Stimulated activated memory B cell treated with anti-CD40 and anti-IgM and Interleukin-4, amounts not matched to agents 10 μg/mL and 1 μg/mL and 100 μg/mL, for 72 hours (primary cell): ENCODE data around the gene AFF3.

Source experiments
- ATAC-seq: fragments of 150-1000 bp; cut with Tn5 transposase; 2 replicates; pipeline ENCODE4 v1.10.0; 2021
- H3K27ac Mint-ChIP-seq: one replicate; pipeline ENCODE4 v1.8.0; 2022; ENCODE audit warnings: mild to moderate bottlenecking, mixed read lengths
- H3K27me3 Mint-ChIP-seq: one replicate; pipeline ENCODE4 v1.8.0; 2022; ENCODE audit warnings: mixed read lengths
- H3K36me3 Mint-ChIP-seq: one replicate; pipeline ENCODE4 v1.8.0; 2022; ENCODE audit warnings: mixed read lengths
- H3K4me1 Mint-ChIP-seq: one replicate; pipeline ENCODE4 v1.8.0; 2022; ENCODE audit warnings: mixed read lengths
- H3K4me3 Mint-ChIP-seq: one replicate; pipeline ENCODE4 v1.8.0; 2022; ENCODE audit warnings: mild to moderate bottlenecking, moderate library complexity, mixed read lengths
- H3K9me3 Mint-ChIP-seq: one replicate; pipeline ENCODE4 v1.8.0; 2022; ENCODE audit warnings: mixed read lengths

Gene AFF3

GRCh38 chr2:99554238-99554637 is 588.2 kb downstream of the AFF3 start:
- Mint-ChIP-seq H3K36me3 (peaks cover 71% of the 10 kb centered on the region), H3K27me3 (no peaks in the 10 kb centered on the region), H3K27ac (no peak overlapping the region), H3K4me3 (no peak overlapping the region), H3K9me3 (no peaks in the 10 kb centered on the region), H3K4me1 (peaks cover 4% of the 10 kb centered on the region)
- ATAC-seq, result no peak

DNA sequence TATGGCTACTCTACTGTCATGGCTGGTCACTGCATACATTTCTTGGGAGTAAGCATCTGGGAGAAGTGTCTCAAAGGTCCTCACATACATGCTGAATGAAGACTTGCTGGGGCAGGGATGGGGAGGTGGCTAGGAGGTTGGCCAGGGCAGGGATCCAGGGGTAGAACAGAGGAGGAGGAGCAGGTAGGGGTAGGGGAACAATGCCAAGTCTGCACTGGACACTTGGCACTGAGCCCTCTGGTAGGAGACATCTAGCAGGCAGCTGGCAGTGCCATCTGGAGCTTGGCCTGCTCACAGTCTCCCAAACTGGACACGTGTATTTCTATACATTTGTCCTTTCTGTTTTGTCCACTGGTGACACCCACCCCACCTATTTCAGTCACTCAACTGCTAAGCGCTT is 589.9 kb downstream of the AFF3 start:
- Mint-ChIP-seq H3K27ac (no peak overlapping the region), H3K36me3 (peaks cover 76% of the 10 kb centered on the region), H3K4me3 (no peak overlapping the region), H3K4me1 (no peaks in the 10 kb centered on the region), H3K9me3 (no peaks in the 10 kb centered on the region), H3K27me3 (no peaks in the 10 kb centered on the region)
- no peak for ATAC-seq

- Mint-ChIP-seq H3K9me3 (no peaks in the 10 kb centered on the region), H3K27ac (no peak overlapping the region), H3K27me3 (no peaks in the 10 kb centered on the region)
These were observed 592.0 kb downstream of the AFF3 start for GRCh38 chr2:99550368-99550767.

DNA sequence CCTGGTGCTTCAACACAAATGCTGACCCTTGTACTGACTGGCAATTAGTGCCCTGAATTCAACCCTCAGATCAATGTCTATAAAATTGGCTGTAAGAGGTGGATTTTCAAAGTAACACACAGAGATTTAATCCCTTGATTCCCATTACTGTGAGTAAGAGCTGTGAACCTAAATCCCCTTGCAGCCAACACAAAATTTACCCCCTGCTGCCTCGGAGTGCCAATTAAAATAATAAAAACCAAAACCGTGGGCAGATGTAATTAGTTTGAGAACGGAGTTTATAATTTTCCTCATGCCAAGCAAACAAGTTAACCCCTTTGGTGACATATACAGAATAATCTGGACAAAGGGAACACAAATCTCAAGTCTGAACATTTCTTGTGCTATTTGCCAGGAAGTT is 596.8 kb downstream of the AFF3 start:
- no peaks in the 10 kb centered on the region for H3K27me3 Mint-ChIP-seq
- peaks cover 33% of the 10 kb centered on the region for H3K36me3 Mint-ChIP-seq
- H3K27ac Mint-ChIP-seq, result no peak overlapping the region
- no peaks in the 10 kb centered on the region for H3K9me3 Mint-ChIP-seq
- ATAC-seq, result no peak
- H3K4me3 Mint-ChIP-seq, result no peak overlapping the region
- no peaks in the 10 kb centered on the region for H3K4me1 Mint-ChIP-seq

More at GRCh38 chr2:99550368-99550767, 592.0 kb downstream of the AFF3 start:
- ATAC-seq, result no peak
- peaks cover 74% of the 10 kb centered on the region for H3K36me3 Mint-ChIP-seq
- no peaks in the 10 kb centered on the region for H3K4me1 Mint-ChIP-seq
- H3K4me3 Mint-ChIP-seq, result no peak overlapping the region

- H3K27me3 Mint-ChIP-seq, result no peaks in the 10 kb centered on the region
- no peak overlapping the region for H3K27ac Mint-ChIP-seq
These were observed 597.3 kb downstream of the AFF3 start for GRCh38 chr2:99545066-99545465.

GRCh38 chr2:99544608-99545007 is 597.8 kb downstream of the AFF3 start:
- Mint-ChIP-seq H3K9me3 (no peaks in the 10 kb centered on the region), H3K27me3 (no peaks in the 10 kb centered on the region), H3K4me3 (no peak overlapping the region), H3K27ac (no peak overlapping the region), H3K36me3 (peaks cover 23% of the 10 kb centered on the region), H3K4me1 (no peaks in the 10 kb centered on the region)
- ATAC-seq, result no peak

More at GRCh38 chr2:99545066-99545465, 597.3 kb downstream of the AFF3 start:
- Mint-ChIP-seq H3K4me3 (no peak overlapping the region), H3K4me1 (no peaks in the 10 kb centered on the region), H3K36me3 (peaks cover 28% of the 10 kb centered on the region), H3K9me3 (no peaks in the 10 kb centered on the region)
- ATAC-seq, result no peak

- no peak overlapping the region for H3K27ac Mint-ChIP-seq
- H3K4me1 Mint-ChIP-seq, result no peaks in the 10 kb centered on the region
- no peak for ATAC-seq
- H3K4me3 Mint-ChIP-seq, result no peak overlapping the region
- no peaks in the 10 kb centered on the region for H3K27me3 Mint-ChIP-seq
- peaks cover 13% of the 10 kb centered on the region for H3K36me3 Mint-ChIP-seq
- H3K9me3 Mint-ChIP-seq, result no peaks in the 10 kb centered on the region
These were observed 599.1 kb downstream of the AFF3 start for GRCh38 chr2:99543247-99543646.

- no peaks in the 10 kb centered on the region for H3K4me1 Mint-ChIP-seq
- H3K27ac Mint-ChIP-seq, result no peak overlapping the region
- no peaks in the 10 kb centered on the region for H3K27me3 Mint-ChIP-seq
- ATAC-seq, result no peak
- peaks cover 10% of the 10 kb centered on the region for H3K9me3 Mint-ChIP-seq
- H3K4me3 Mint-ChIP-seq, result no peak overlapping the region
- H3K36me3 Mint-ChIP-seq, result no peaks in the 10 kb centered on the region
These were observed 604.4 kb downstream of the AFF3 start for GRCh38 chr2:99537910-99538485.

DNA sequence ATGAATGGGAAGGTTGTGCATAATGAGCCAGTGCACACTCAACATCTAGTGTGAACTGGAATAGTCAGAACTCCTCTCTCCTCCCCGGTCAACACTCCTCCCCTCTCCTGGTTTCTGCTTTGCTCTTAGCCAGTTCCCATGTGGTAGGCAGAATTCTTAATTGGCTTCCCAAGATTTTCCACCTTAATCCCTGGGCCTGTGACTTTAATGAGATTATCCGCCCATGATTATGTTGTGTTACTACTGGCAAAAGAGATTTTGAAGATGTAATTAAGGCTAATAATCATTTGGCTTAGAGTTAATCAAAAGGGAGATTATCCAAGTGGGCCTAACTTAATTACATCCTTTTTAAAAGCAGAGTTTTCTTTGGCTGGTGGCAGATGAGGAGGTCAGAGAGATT is 618.3 kb downstream of the AFF3 start:
- ATAC-seq, result no peak
- Mint-ChIP-seq H3K4me3 (no peak overlapping the region), H3K9me3 (no peaks in the 10 kb centered on the region), H3K4me1 (no peaks in the 10 kb centered on the region), H3K27me3 (peaks cover 25% of the 10 kb centered on the region), H3K36me3 (no peaks in the 10 kb centered on the region), H3K27ac (no peak overlapping the region)

DNA sequence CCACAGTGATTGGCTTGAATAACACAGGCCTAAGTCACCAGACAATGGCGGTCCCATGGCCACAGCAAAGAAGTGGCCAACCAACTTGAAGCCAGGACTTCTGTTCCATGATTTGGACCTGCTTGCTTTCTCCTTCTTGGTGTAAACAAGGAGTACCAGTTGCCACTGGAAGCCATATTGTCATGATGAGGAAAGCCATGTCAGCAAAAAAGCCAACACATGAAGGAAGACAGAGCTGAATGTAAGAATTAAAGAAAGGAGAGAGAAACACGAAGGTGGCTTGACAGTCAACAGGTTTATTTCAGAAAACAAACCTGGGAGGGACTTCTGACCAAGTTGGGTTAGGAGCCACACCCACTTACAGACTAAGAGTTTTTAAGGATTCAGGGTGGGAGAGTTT is 620.2 kb downstream of the AFF3 start:
- ATAC-seq, result no peak
- Mint-ChIP-seq H3K27ac (no peak overlapping the region), H3K4me1 (no peaks in the 10 kb centered on the region), H3K9me3 (no peaks in the 10 kb centered on the region), H3K36me3 (no peaks in the 10 kb centered on the region), H3K27me3 (peaks cover 25% of the 10 kb centered on the region), H3K4me3 (no peak overlapping the region)

GRCh38 chr2:99520813-99521212 is 621.6 kb downstream of the AFF3 start:
- H3K4me3 Mint-ChIP-seq, result no peak overlapping the region
- no peak overlapping the region for H3K27ac Mint-ChIP-seq
- H3K4me1 Mint-ChIP-seq, result no peaks in the 10 kb centered on the region
- peaks cover 25% of the 10 kb centered on the region for H3K27me3 Mint-ChIP-seq
- no peaks in the 10 kb centered on the region for H3K9me3 Mint-ChIP-seq
- no peak for ATAC-seq
- no peaks in the 10 kb centered on the region for H3K36me3 Mint-ChIP-seq

GRCh38 chr2:99520195-99520594 is 622.2 kb downstream of the AFF3 start:
- no peak for ATAC-seq
- no peak overlapping the region for H3K27ac Mint-ChIP-seq

DNA sequence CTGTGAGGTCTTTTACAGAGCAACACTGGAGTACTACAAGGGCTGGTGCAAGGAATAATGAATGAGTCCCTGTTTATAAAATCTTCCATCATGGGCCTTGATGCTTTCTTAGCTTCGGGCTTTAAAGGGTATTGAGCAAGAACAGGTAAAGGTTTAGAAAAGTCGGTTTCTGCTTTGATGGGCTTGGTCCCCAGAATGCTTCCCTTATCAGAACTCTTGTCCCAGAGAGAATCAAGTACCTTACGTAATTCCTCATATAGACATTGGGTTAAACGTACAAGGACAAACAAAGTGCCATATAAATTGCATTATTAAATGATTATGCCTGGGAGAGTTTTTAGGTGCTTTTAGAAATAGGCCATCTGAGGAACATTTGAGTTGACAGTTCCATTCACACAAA is 628.0 kb downstream of the AFF3 start:
- Mint-ChIP-seq H3K36me3 (no peaks in the 10 kb centered on the region), H3K4me3 (no peak overlapping the region), H3K27me3 (peaks cover 16% of the 10 kb centered on the region), H3K9me3 (no peaks in the 10 kb centered on the region), H3K27ac (no peak overlapping the region), H3K4me1 (no peaks in the 10 kb centered on the region)
- no peak for ATAC-seq

More at GRCh38 chr2:99520195-99520594, 622.2 kb downstream of the AFF3 start:
- H3K9me3 Mint-ChIP-seq, result no peaks in the 10 kb centered on the region
- no peak overlapping the region for H3K4me3 Mint-ChIP-seq
- H3K4me1 Mint-ChIP-seq, result no peaks in the 10 kb centered on the region
- peaks cover 25% of the 10 kb centered on the region for H3K27me3 Mint-ChIP-seq
- no peaks in the 10 kb centered on the region for H3K36me3 Mint-ChIP-seq

DNA sequence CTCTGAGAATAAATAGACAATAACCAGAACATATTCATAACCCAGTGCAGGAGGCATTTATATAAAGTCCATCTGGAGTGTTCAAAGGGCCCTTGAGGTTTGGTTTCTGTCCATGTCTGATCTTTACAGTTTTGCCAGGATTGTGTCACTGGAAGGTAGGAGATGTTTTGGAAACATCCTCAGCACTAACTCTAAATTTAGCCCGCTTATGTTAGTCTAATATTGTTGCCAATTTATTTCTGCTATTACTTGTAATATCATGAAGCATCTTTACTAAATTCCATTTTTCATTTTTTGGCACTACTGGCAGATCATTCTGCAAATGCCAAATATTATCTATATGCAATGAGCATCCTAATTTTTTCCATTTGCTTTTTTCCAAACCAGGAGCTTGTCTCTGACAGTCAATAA is 630.2 kb downstream of the AFF3 start:
- H3K36me3 Mint-ChIP-seq, result no peaks in the 10 kb centered on the region
- H3K27ac Mint-ChIP-seq, result no peak overlapping the region
- H3K4me1 Mint-ChIP-seq, result no peaks in the 10 kb centered on the region
- peaks cover under 1% of the 10 kb centered on the region for H3K27me3 Mint-ChIP-seq
- H3K9me3 Mint-ChIP-seq, result no peaks in the 10 kb centered on the region
- no peak for ATAC-seq
- no peak overlapping the region for H3K4me3 Mint-ChIP-seq

DNA sequence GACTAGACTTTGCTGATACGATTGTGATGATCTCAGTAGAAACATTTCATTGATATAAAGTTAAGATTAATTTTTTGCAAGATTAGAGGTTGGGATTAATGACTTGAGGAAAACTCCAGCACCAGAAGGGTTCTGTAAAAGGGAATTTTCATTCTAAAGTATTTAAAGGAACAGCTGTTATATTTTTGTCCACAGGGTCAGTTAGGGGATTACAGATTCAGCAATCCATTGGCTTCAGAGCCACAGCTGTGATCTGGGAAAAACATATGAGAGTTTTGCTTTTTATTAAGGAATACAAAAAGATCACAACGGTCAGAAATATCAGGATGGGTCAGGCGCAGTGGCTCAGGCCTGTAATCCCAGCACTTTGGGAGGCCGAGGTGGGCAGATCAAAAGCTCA is 633.0 kb downstream of the AFF3 start:
- Mint-ChIP-seq H3K27me3 (no peaks in the 10 kb centered on the region), H3K4me1 (peaks cover 12% of the 10 kb centered on the region), H3K4me3 (no peak overlapping the region)

DNA sequence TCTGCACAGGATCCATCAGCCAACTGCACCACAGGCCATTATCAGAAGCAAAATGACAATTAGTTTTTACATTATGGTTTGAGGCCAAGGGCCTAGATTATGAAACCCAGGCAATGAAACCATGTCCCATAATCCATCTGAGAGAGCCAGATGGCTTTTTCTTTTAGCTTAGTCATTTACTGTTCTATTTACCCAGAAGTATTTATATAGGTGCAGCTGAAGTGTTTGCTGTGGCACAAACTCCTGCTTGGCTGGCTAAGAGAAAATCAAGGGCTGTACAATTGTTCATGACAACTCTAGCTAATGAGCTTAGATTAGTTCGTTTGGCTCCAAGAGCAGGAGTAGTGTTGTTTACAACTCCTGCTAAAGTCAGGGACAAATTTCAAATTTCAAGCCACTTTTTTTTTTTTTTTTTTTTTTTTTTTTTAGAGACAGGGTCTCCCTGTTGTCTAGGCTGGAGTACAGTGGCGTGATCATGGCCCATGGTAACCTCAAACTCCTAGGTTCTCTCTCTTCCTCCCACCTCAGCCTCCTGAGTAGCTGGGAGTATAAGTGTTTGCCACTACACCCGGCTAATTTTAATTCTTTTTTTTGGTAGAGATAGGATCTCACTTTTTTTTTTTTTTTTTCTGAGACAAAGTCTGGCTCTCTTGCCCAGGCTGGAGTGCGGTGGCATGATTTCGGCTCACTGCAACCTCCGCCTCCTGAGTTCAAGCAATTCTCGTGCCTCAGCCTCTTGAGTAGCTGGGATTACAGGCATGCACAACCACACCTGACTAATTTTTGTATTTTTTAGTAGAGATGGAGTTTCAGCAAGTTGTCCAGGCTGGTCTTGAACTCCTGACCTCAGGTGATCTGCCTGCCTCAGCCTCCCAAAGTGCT is 634.2 kb downstream of the AFF3 start:
- Mint-ChIP-seq H3K9me3 (no peaks in the 10 kb centered on the region), H3K27ac (no peak overlapping the region)

More for the DNA sequence above, 633.0 kb downstream of the AFF3 start:
- ATAC-seq, result no peak
- Mint-ChIP-seq H3K36me3 (no peaks in the 10 kb centered on the region), H3K27ac (no peak overlapping the region), H3K9me3 (no peaks in the 10 kb centered on the region)

More for the DNA sequence above, 634.2 kb downstream of the AFF3 start:
- Mint-ChIP-seq H3K27me3 (no peaks in the 10 kb centered on the region), H3K4me3 (no peak overlapping the region), H3K4me1 (peaks cover 19% of the 10 kb centered on the region), H3K36me3 (no peaks in the 10 kb centered on the region)
- ATAC-seq, result no peak
